ENCODE measurements around the gene NGEF. TPM values are rescaled to one million over a fixed set of nuclear protein-coding genes. Genes with fewer than 3 reads are reported as not detected.
A peak's percentile ranks its signal among the peaks of the same experiment; 100 is the strongest.

NGEF gene
- total and polyA plus RNA-seq, 4 donors = 10.6 to 22.6 (median 10.8) TPM

DNA sequence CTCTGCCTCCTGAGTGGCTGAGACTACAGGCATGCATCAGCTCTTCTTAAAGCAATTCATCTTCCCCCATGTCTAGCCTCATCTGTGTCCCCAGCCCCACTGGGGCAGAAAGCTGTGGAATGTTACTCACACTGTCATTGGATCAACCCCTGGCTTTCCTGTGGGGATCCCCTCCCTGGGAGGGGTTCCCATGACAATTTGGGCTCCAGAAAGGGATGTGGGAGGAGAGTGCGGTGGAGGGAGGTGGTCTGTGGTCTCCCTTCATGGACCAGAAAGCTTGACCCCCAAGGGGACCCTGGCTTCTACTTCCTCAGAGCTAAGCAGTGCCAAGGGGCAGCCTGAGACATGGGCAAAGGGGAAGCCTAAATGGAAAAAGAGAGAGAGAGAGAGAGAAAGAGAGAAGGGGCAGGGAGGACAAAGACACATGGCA is 1.3 kb downstream of the NGEF start:
- DNase-seq (ENCODE audit: low spot score) = peak; percentile 27
- Histone ChIP-seq H3K9ac (ENCODE audit: low read depth in 1 of 2, low read length in 2 of 2) (peak overlapping the region; percentile 52 to 77), H3K36me3 (ENCODE audit: control insufficient read depth in 4 of 4, insufficient read depth in 3 of 4, low read depth in 1 of 4, low read length in 3 of 4) (peaks cover 0 to 1% (median 0%) of the 10 kb centered on the region in 4 donors), H3K4me1 (ENCODE audit: control insufficient read depth in 4 of 4, insufficient read depth in 4 of 4, low read length in 3 of 4) (peaks cover 13 to 37% (median 21%) of the 10 kb centered on the region in 4 donors), H3K9me3 (ENCODE audit: control insufficient read depth in 4 of 4, low read length in 3 of 4) (no peaks in the 10 kb centered on the region), H3K27me3 (ENCODE audit: control insufficient read depth in 4 of 4, insufficient read depth in 4 of 4, low read length in 3 of 4) (no peaks in the 10 kb centered on the region), H3K4me3 (ENCODE audit: low read depth in 1 of 3, low read length in 3 of 3) (peak overlapping the region; percentile 54 to 64 (median 63)), H3K27ac (ENCODE audit: low read depth in 1 of 2, low read length in 2 of 2) (peak overlapping the region; percentile 85 to 86)
- no peak for TF ChIP-seq HNF4A (conservative IDR thresholded peaks at IDR 0.05)
- no peak for TF ChIP-seq FOXA1 (IDR thresholded peaks at IDR 0.05)
- TF ChIP-seq, protein P1, sequence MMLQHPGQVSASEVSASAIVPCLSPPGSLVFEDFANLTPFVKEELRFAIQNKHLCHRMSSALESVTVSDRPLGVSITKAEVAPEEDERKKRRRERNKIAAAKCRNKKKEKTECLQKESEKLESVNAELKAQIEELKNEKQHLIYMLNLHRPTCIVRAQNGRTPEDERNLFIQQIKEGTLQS (IDR thresholded peaks at IDR 0.05) = no peak
- TF ChIP-seq RXRA (IDR thresholded peaks at IDR 0.05) = no peak
- no peak for TF ChIP-seq RAD21 (IDR thresholded peaks at IDR 0.05)
- no peak for TF ChIP-seq YY1 (IDR thresholded peaks at IDR 0.05)
- no peak for TF ChIP-seq SP1 (IDR thresholded peaks at IDR 0.05)
- TF ChIP-seq, protein P2, sequence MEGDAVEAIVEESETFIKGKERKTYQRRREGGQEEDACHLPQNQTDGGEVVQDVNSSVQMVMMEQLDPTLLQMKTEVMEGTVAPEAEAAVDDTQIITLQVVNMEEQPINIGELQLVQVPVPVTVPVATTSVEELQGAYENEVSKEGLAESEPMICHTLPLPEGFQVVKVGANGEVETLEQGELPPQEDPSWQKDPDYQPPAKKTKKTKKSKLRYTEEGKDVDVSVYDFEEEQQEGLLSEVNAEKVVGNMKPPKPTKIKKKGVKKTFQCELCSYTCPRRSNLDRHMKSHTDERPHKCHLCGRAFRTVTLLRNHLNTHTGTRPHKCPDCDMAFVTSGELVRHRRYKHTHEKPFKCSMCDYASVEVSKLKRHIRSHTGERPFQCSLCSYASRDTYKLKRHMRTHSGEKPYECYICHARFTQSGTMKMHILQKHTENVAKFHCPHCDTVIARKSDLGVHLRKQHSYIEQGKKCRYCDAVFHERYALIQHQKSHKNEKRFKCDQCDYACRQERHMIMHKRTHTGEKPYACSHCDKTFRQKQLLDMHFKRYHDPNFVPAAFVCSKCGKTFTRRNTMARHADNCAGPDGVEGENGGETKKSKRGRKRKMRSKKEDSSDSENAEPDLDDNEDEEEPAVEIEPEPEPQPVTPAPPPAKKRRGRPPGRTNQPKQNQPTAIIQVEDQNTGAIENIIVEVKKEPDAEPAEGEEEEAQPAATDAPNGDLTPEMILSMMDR (IDR thresholded peaks at IDR 0.05; ENCODE audit: low read depth, low read length, missing input control) = no peak
- no peak for TF ChIP-seq JUND (IDR thresholded peaks at IDR 0.05)
- no peak for TF ChIP-seq NR2F2 (IDR thresholded peaks at IDR 0.05)
- WGBS = 83% methylated on average over 1 of the region's 1 CpG

DNA sequence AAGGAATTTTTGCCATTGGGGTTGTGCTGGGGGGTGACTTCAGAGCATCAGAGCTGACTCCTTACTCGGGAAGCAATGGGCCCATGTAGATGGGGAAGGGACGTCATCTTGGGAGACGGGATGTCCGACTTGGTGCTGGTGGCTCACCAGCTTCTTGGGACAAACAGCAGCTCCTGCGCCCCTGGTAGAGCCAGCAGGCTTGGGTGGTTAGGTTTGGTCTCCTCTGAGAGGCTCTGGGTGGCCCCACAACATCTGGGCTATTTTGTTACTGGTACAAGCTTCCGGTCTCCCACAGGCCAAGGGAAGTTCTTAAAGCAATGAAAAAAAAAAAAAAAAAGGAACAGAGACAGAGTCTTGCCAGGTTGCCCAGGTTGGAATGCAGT is 1.8 kb downstream of the NGEF start:
- H3K27me3 ChIP-seq (ENCODE audit: control insufficient read depth in 4 of 4, insufficient read depth in 4 of 4, low read length in 3 of 4) = no peaks in the 10 kb centered on the region
- H3K27ac ChIP-seq (ENCODE audit: low read depth in 1 of 2, low read length in 2 of 2) = no peak overlapping the region
- H3K4me1 ChIP-seq (ENCODE audit: control insufficient read depth in 4 of 4, insufficient read depth in 4 of 4, low read length in 3 of 4) = peaks cover 13 to 37% (median 21%) of the 10 kb centered on the region in 4 donors
- 92% methylated on average over 6 of the region's 6 CpGs for WGBS
- H3K36me3 ChIP-seq (ENCODE audit: control insufficient read depth in 4 of 4, insufficient read depth in 3 of 4, low read depth in 1 of 4, low read length in 3 of 4) = peaks cover 0 to 2% (median 0%) of the 10 kb centered on the region in 4 donors
- H3K9me3 ChIP-seq (ENCODE audit: control insufficient read depth in 4 of 4, low read length in 3 of 4) = no peaks in the 10 kb centered on the region
- no peak overlapping the region for H3K9ac ChIP-seq (ENCODE audit: low read depth in 1 of 2, low read length in 2 of 2)
- no peak for DNase-seq (ENCODE audit: low spot score)
- peak overlapping the region; percentile 46 to 63 (median 54) for H3K4me3 ChIP-seq (ENCODE audit: low read depth in 1 of 3, low read length in 3 of 3)
- no peak for TF ChIP-seq FOXA1 (IDR thresholded peaks at IDR 0.05)
- no peak for TF ChIP-seq YY1 (IDR thresholded peaks at IDR 0.05)
- TF ChIP-seq, protein P1 (IDR thresholded peaks at IDR 0.05) = no peak
- TF ChIP-seq, protein P2 (IDR thresholded peaks at IDR 0.05; ENCODE audit: low read depth, low read length, missing input control) = no peak
- no peak for TF ChIP-seq RXRA (IDR thresholded peaks at IDR 0.05)
- TF ChIP-seq EGR1 (IDR thresholded peaks at IDR 0.05; ENCODE audit: low read depth in 2 of 2) = no peak
- no peak for TF ChIP-seq SP1 (IDR thresholded peaks at IDR 0.05)
- no peak for TF ChIP-seq RAD21 (IDR thresholded peaks at IDR 0.05)
- no peak for TF ChIP-seq HNF4A (conservative IDR thresholded peaks at IDR 0.05)
- TF ChIP-seq JUND (IDR thresholded peaks at IDR 0.05) = no peak
- TF ChIP-seq, protein P3, sequence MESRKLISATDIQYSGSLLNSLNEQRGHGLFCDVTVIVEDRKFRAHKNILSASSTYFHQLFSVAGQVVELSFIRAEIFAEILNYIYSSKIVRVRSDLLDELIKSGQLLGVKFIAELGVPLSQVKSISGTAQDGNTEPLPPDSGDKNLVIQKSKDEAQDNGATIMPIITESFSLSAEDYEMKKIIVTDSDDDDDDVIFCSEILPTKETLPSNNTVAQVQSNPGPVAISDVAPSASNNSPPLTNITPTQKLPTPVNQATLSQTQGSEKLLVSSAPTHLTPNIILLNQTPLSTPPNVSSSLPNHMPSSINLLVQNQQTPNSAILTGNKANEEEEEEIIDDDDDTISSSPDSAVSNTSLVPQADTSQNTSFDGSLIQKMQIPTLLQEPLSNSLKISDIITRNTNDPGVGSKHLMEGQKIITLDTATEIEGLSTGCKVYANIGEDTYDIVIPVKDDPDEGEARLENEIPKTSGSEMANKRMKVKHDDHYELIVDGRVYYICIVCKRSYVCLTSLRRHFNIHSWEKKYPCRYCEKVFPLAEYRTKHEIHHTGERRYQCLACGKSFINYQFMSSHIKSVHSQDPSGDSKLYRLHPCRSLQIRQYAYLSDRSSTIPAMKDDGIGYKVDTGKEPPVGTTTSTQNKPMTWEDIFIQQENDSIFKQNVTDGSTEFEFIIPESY (IDR thresholded peaks at IDR 0.05) = no peak
